Osteoblast (primary cell): ENCODE data around the gene DCLK1. TPM values are rescaled to one million over a fixed set of nuclear protein-coding genes. Genes with fewer than 3 reads are reported as not detected.

Experiments used
- DNase-seq: peaks from one replicate; pipeline ENCODE4 v3.0.0; 2011; ENCODE audit warnings: low spot score, mixed read lengths; ENCODE audit not compliant: insufficient read length; ENCODE audit errors: missing footprints
- H2AFZ ChIP-seq: 2 replicates; pipeline ENCODE4 v1.6.0; 2011; ENCODE audit warnings: mild to moderate bottlenecking, low read length
- H3K27ac ChIP-seq: 2 replicates; pipeline ENCODE4 v1.5.1; 2011; ENCODE audit warnings: mild to moderate bottlenecking, low read depth, low read length, moderate library complexity
- H3K27me3 ChIP-seq: 2 replicates; pipeline ENCODE4 v1.6.0; 2012; ENCODE audit warnings: mild to moderate bottlenecking, control low read depth, inconsistent platforms, low read length, moderate library complexity; ENCODE audit not compliant: insufficient read depth
- H3K36me3 ChIP-seq: 2 replicates; pipeline ENCODE4 v1.5.1; 2011; ENCODE audit warnings: mild to moderate bottlenecking, low read length, control low read depth, moderate library complexity; ENCODE audit not compliant: insufficient read depth
- H3K4me1 ChIP-seq: 2 replicates; pipeline ENCODE4 v1.5.1; 2011; ENCODE audit warnings: mild to moderate bottlenecking, low read length, control low read depth, moderate library complexity; ENCODE audit not compliant: insufficient read depth
- H3K4me2 ChIP-seq: 2 replicates; pipeline ENCODE4 v1.6.0; 2011; ENCODE audit warnings: mild to moderate bottlenecking, low read length; ENCODE audit not compliant: insufficient read depth
- H3K4me3 ChIP-seq: fragments of 200-600 bp; sonication (generic); 3 replicates; pipeline ENCODE4 v1.5.1; 2012; ENCODE audit warnings: mild to moderate bottlenecking, low read length, inconsistent platforms; ENCODE audit not compliant: insufficient read depth
- H3K79me2 ChIP-seq: 2 replicates; pipeline ENCODE4 v1.6.0; 2012; ENCODE audit warnings: mild to moderate bottlenecking, low read length, control low read depth, inconsistent platforms; ENCODE audit not compliant: insufficient read depth
- H3K9me3 ChIP-seq: 2 replicates; pipeline ENCODE4 v1.5.1; 2011; ENCODE audit warnings: low read depth, low read length, control low read depth
- H4K20me1 ChIP-seq: 2 replicates; pipeline ENCODE4 v1.6.0; 2012; ENCODE audit warnings: mild to moderate bottlenecking, low read length, control low read depth; ENCODE audit not compliant: insufficient read depth
- CTCF ChIP-seq: IDR thresholded peaks from 2 replicates; pipeline ENCODE4 v1.5.1; 2011; ENCODE audit warnings: mild to moderate bottlenecking, low read depth, low read length, moderate library complexity; ENCODE audit errors: extremely low read depth
- total RNA-seq: library from RNA; depleted of rRNA; stranded (reverse); fragments of >200 nt; gene quantifications from 2 replicates; pipeline ENCODE4 v1.2.3, GENCODE V29; 2012

The DCLK1 gene
- total RNA-seq, 1 donor = 132 TPM

- Histone ChIP-seq H3K4me2 (no peak overlapping the region), H4K20me1 (no peaks in the 10 kb centered on the region), H3K4me3 (no peak overlapping the region), H2AFZ (no peak overlapping the region), H3K27ac (no peak overlapping the region), H3K4me1 (peaks cover 6% of the 10 kb centered on the region), H3K36me3 (no peaks in the 10 kb centered on the region), H3K79me2 (no peaks in the 10 kb centered on the region), H3K27me3 (no peaks in the 10 kb centered on the region), H3K9me3 (no peaks in the 10 kb centered on the region)
- no peak for TF ChIP-seq CTCF
- no peak for DNase-seq
Measured at GRCh38 chr13:35830850-35831450, 300.2 kb downstream of the DCLK1 start.

- DNase-seq = no peak
- Histone ChIP-seq H2AFZ (no peak overlapping the region), H3K4me2 (no peak overlapping the region), H3K4me3 (no peak overlapping the region), H3K9me3 (no peaks in the 10 kb centered on the region), H4K20me1 (no peaks in the 10 kb centered on the region), H3K79me2 (no peaks in the 10 kb centered on the region), H3K27ac (no peak overlapping the region), H3K36me3 (no peaks in the 10 kb centered on the region), H3K27me3 (no peaks in the 10 kb centered on the region), H3K4me1 (no peaks in the 10 kb centered on the region)
- peak; percentile 36 for TF ChIP-seq CTCF
Measured at GRCh38 chr13:35826626-35827254, 304.4 kb downstream of the DCLK1 start.

DNA sequence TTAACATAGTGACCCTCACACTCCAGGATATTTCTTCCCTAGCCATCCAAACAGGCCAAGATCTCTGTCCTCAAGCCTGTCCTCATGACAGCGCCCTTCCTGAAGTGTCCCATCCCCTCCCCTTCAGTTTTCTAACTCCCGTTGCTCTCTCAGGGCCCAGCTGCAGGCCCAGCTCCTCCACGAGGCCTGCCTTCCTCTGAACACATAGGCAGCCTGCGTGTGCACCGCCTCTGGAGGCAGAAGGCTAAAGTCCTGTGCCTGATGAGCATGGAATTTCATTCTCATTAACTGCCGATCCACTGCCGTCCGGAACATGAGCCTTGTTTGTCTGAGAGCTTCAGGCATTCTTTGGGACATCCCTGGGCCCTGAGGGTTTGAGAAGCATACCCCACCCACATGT lies 306.4 kb downstream of the DCLK1 start:
- no peak for DNase-seq
- Histone ChIP-seq H3K4me1 (no peaks in the 10 kb centered on the region), H3K79me2 (no peaks in the 10 kb centered on the region), H3K36me3 (no peaks in the 10 kb centered on the region), H2AFZ (no peak overlapping the region), H3K27ac (no peak overlapping the region), H3K4me2 (no peak overlapping the region), H3K27me3 (no peaks in the 10 kb centered on the region), H3K4me3 (no peak overlapping the region), H3K9me3 (no peaks in the 10 kb centered on the region), H4K20me1 (no peaks in the 10 kb centered on the region)
- no peak for TF ChIP-seq CTCF

GRCh38 chr13:35824395-35824794 lies 306.8 kb downstream of the DCLK1 start:
- Histone ChIP-seq H3K4me3 (no peak overlapping the region), H3K27ac (no peak overlapping the region), H3K9me3 (no peaks in the 10 kb centered on the region), H3K4me2 (no peak overlapping the region), H3K4me1 (no peaks in the 10 kb centered on the region), H3K79me2 (no peaks in the 10 kb centered on the region), H4K20me1 (no peaks in the 10 kb centered on the region), H3K27me3 (no peaks in the 10 kb centered on the region), H2AFZ (no peak overlapping the region), H3K36me3 (no peaks in the 10 kb centered on the region)
- TF ChIP-seq CTCF = no peak
- DNase-seq = no peak
